Suppressor macrophage (primary cell): ENCODE measurements around the gene CCDC159.

Source experiments
- DNase-seq, 4 experiments: peaks; one replicate each; pipeline ENCODE4 v3.0.0-alpha.2; 2020 to 2022

The CCDC159 gene

GRCh38 chr19:11397089-11397610 is 50.8 kb downstream of the CCDC159 start:
- DNase-seq = no peak

GRCh38 chr19:11399667-11400066 is 53.3 kb downstream of the CCDC159 start:
- no peak for DNase-seq

GRCh38 chr19:11400798-11401197 is 54.5 kb downstream of the CCDC159 start:
- DNase-seq = no peak

GRCh38 chr19:11401808-11402543 is 55.7 kb downstream of the CCDC159 start:
- DNase-seq = no peak
